PC-9 (cell line): Measurements from ENCODE around the gene PPP6C. TPM values are rescaled to one million over a fixed set of nuclear protein-coding genes. Genes with fewer than 3 reads are reported as not detected.

ENCODE experiments used
- Bru-seq: library from RNA; stranded (reverse); fragments of 400-500 nt; gene quantifications from one replicate; lab custom pipeline; 2021; lab: Mats Ljungman, UMichigan
- BruChase-seq, 2 experiments: library from RNA; stranded (reverse); fragments of 400-500 nt; gene quantifications; one replicate each; lab custom pipeline; 2021; lab: Mats Ljungman, UMichigan
- BruUV-seq: library from RNA; stranded (reverse); fragments of 400-500 nt; replicated peaks from 2 replicates; lab custom pipeline; 2021; lab: Mats Ljungman, UMichigan
- CTCF ChIA-PET: fragments of 300-600 bp; sonication (Branson Sonifier 250); formaldehyde crosslinking; loops from one replicate; lab custom pipeline; 2022; ENCODE audit warnings: antibody characterized with exemption; lab: Charles Lee
- POLR2A ChIA-PET: fragments of 300-600 bp; sonication (Branson Sonifier 250); formaldehyde crosslinking; loops from one replicate; lab custom pipeline; 2022; ENCODE audit warnings: antibody characterized with exemption; ENCODE audit not compliant: unreplicated experiment; lab: Charles Lee
- DNase-seq, 2 experiments: peaks; one replicate each; pipeline versions ENCODE4 v3.0.0 to v3.0.0-alpha.2; 2015 to 2022; ENCODE audit warnings: mixed read lengths in 1 of 2
- H2AFZ ChIP-seq: fragments of 200-600 bp; sonication (generic); 2 replicates; pipeline ENCODE4 v1.8.1; 2017; ENCODE audit warnings: antibody characterized with exemption
- H3F3A ChIP-seq: fragments of 200-600 bp; sonication (generic); 2 replicates; pipeline ENCODE4 v1.8.1; 2017; ENCODE audit warnings: antibody characterized with exemption, mild to moderate bottlenecking, low read depth; ENCODE audit not compliant: insufficient read depth
- H3K27ac ChIP-seq: fragments of 200-600 bp; sonication (generic); 2 replicates; pipeline ENCODE4 v1.6.1; 2016; ENCODE audit warnings: mixed run types
- H3K27me3 ChIP-seq: fragments of 200-600 bp; sonication (generic); 2 replicates; pipeline ENCODE4 v1.6.1; 2016; ENCODE audit warnings: low read depth, mixed run types; ENCODE audit not compliant: insufficient read depth
- H3K36me3 ChIP-seq: fragments of 200-600 bp; sonication (generic); 2 replicates; pipeline ENCODE4 v1.6.1; 2016; ENCODE audit warnings: low read depth, mixed run types
- H3K4me1 ChIP-seq: fragments of 200-600 bp; sonication (generic); replicated peaks from 2 replicates; pipeline ENCODE4 v1.6.1; 2016; ENCODE audit warnings: mixed run types; ENCODE audit not compliant: insufficient read depth
- H3K4me2 ChIP-seq: fragments of 200-600 bp; sonication (generic); 2 replicates; pipeline ENCODE4 v1.6.1; 2017; ENCODE audit warnings: mixed run types
- H3K4me3 ChIP-seq: fragments of 200-600 bp; sonication (generic); 2 replicates; pipeline ENCODE4 v1.6.1; 2016; ENCODE audit warnings: mixed run types
- H3K79me2 ChIP-seq: fragments of 200-600 bp; sonication (generic); 2 replicates; pipeline ENCODE4 v1.6.1; 2017; ENCODE audit warnings: low read depth, mixed run types
- H3K9me2 ChIP-seq: fragments of 200-600 bp; sonication (generic); 2 replicates; pipeline ENCODE4 v1.8.1; 2017; ENCODE audit warnings: mild to moderate bottlenecking; ENCODE audit not compliant: insufficient read depth
- H3K9me3 ChIP-seq: fragments of 200-600 bp; sonication (generic); 2 replicates; pipeline ENCODE4 v1.8.1; 2016; ENCODE audit warnings: low read depth; ENCODE audit not compliant: insufficient read depth
- H4K20me1 ChIP-seq: fragments of 200-600 bp; sonication (generic); 2 replicates; pipeline ENCODE4 v1.8.1; 2017; ENCODE audit not compliant: insufficient read depth
- EZH2 ChIP-seq: fragments of 200-600 bp; sonication (generic); IDR thresholded peaks from 2 replicates; pipeline ENCODE4 v1.8.0; 2017; ENCODE audit warnings: antibody characterized with exemption, low read depth
- intact Hi-C: fragments of 100-400 bp; cut with micrococcal nuclease; formaldehyde crosslinking; loops from one replicate; pipeline ENCODE4 v1.10.0; 2022; ENCODE audit not compliant: unreplicated experiment
- long read RNA-seq: library from polyadenylated mRNA; stranded (forward); transcript quantifications from one replicate; pipeline ENCODE4 v2.0.0, GENCODE V29; 2022
- total RNA-seq: library from RNA; stranded (reverse); gene quantifications from 2 replicates; pipeline ENCODE4 v1.2.3, GENCODE V29; 2021
- TF ChIP-seq, protein P1 (sequence below): fragments of 200-600 bp; sonication (generic); conservative IDR thresholded peaks from 2 replicates; pipeline ENCODE4 v1.6.1; 2017; ENCODE audit warnings: mixed run types, antibody characterized with exemption, mild to moderate bottlenecking, moderate library complexity

PPP6C gene
- total RNA-seq = 34.6 and 49.6 TPM in 2 replicates
- percentile 86 among the genes with signal in this experiment for Bru-seq, nascent RNA
- percentile 85 among the genes with signal in this experiment for BruChase-seq, experiment 1, labeled RNA remaining after a 2-hour chase
- BruChase-seq, experiment 2, labeled RNA remaining after a 6-hour chase = percentile 91 among the genes with signal in this experiment
- long read RNA-seq, full-length matches to known transcripts = 40 of 52 reads
- long read RNA-seq, partial matches to known transcripts = 3 of 52 reads
- long read RNA-seq, other reads (novel, unspliced or antisense) = 9 of 52 reads

- peak within 1 kb of the TSS; percentile 96 for H3K4me2 ChIP-seq
- TSS peak; percentile 93 for BruUV-seq
- peak within 1 kb of the TSS; percentile 60 for H3K27ac ChIP-seq
- TF ChIP-seq EZH2 = no peak
- TF ChIP-seq, protein P1, sequence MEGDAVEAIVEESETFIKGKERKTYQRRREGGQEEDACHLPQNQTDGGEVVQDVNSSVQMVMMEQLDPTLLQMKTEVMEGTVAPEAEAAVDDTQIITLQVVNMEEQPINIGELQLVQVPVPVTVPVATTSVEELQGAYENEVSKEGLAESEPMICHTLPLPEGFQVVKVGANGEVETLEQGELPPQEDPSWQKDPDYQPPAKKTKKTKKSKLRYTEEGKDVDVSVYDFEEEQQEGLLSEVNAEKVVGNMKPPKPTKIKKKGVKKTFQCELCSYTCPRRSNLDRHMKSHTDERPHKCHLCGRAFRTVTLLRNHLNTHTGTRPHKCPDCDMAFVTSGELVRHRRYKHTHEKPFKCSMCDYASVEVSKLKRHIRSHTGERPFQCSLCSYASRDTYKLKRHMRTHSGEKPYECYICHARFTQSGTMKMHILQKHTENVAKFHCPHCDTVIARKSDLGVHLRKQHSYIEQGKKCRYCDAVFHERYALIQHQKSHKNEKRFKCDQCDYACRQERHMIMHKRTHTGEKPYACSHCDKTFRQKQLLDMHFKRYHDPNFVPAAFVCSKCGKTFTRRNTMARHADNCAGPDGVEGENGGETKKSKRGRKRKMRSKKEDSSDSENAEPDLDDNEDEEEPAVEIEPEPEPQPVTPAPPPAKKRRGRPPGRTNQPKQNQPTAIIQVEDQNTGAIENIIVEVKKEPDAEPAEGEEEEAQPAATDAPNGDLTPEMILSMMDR = peak; percentile 53; the same call in 1 of the 2 replicates
- ChIA-PET POLR2A (interaction anchor here (0.6 kb wide), 3 partner anchors 52 to 416 kb away, joined by 3 to 5 read pairs (median 4); no protein-coding TSS in a partner anchor), CTCF (no interaction called here)
- intact Hi-C loops = loop anchor here (1.0 kb wide), 1 partner anchor 11 kb away; the partner anchor contains the start of gene RABEPK
- H3F3A ChIP-seq = 0 out of 2 replicates have a peak, but pooled peaks cover 3% of the 10 kb centered on the region
- DNase-seq = peak; percentile 83 to 97
- H3K9me3 ChIP-seq = no peaks in the 10 kb centered on the region
- no peaks in the 10 kb centered on the region for H3K9me2 ChIP-seq
- peaks cover 13% of the 10 kb centered on the region for H3K4me1 ChIP-seq
- H3K4me3 ChIP-seq = peak within 1 kb of the TSS; percentile 99
- peaks cover 58% of the 10 kb centered on the region for H3K79me2 ChIP-seq
- 0 out of 2 replicates have a peak, but pooled peaks cover 4% of the 10 kb centered on the region for H3K36me3 ChIP-seq
- H4K20me1 ChIP-seq = peaks cover 9% of the 10 kb centered on the region
- H3K27me3 ChIP-seq = no peaks in the 10 kb centered on the region
- peak within 1 kb of the TSS; percentile 100 for H2AFZ ChIP-seq
These were observed at the start of gene PPP6C for GRCh38 chr9:125189361-125190289. Gene PPP6C, minus strand, starts transcription at chr9:125189803. Its CDS starts 85 bp downstream, at chr9:125189718.

DNA sequence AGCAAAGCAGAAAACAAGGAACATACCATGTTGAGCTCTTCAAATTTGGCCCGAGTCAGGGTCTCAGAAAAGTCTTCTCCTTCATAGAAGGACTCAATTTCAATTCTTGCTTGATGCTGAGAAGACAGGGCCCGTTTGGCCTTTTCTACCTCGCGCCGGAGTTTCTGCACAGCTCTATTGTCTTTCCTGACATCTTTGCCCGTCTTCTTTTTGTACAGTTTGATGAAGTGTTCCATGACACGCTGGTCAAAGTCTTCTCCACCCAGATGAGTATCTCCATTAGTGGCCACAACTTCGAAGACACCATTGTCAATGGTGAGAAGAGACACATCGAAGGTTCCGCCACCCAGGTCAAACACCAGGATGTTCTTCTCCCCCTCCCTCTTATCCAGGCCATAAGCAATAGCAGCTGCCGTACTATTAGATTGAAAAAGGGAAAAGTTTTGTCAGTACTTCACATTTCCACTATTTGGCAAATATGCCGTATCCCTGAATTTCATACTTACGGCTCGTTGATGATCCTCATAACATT is 49.4 kb upstream of the PPP6C start:
- CTCF ChIA-PET = no interaction called here
- intact Hi-C loops = no loop called here

More for the DNA sequence above, 49.4 kb upstream of the PPP6C start:
- Histone ChIP-seq H3K4me1 (peaks cover 52% of the 10 kb centered on the region), H3F3A (peaks cover 76% of the 10 kb centered on the region), H3K79me2 (peaks cover 70% of the 10 kb centered on the region), H3K36me3 (peaks cover 53% of the 10 kb centered on the region), H2AFZ (no peak overlapping the region), H4K20me1 (peaks cover 64% of the 10 kb centered on the region), H3K27me3 (no peaks in the 10 kb centered on the region), H3K9me2 (no peaks in the 10 kb centered on the region), H3K4me2 (peak overlapping the region; percentile 95), H3K4me3 (peak overlapping the region; percentile 92), H3K27ac (peak overlapping the region; percentile 88), H3K9me3 (no peaks in the 10 kb centered on the region)
- POLR2A ChIA-PET = interaction anchor here (1.0 kb wide), 1 partner anchor 1160 kb away, joined by 4 read pairs; no protein-coding TSS in a partner anchor
- no peak for DNase-seq
- no peak for TF ChIP-seq EZH2
- TF ChIP-seq, protein P1 = no peak
- BruUV-seq = no TSS peak
